ENCODE data around the gene KLK13.

The KLK13 gene

GRCh38 chr19:51093101-51093500 lies 28.2 kb upstream of the KLK13 start:
- WGBS (ENCODE audit: insufficient coverage) = 94% methylated on average over 7 of the region's 8 CpGs
- Histone ChIP-seq H3K27me3 (replicated peaks in 2 of 5; ENCODE audit: control insufficient read depth in 4 of 5, insufficient read depth in 5 of 5, low read length in 4 of 5) (no peaks in the 10 kb centered on the region), H3K9me3 (ENCODE audit: control extremely low read depth in 1 of 5, control insufficient read depth in 4 of 5, insufficient read depth in 2 of 5, low read depth in 1 of 5, low read length in 4 of 5) (no peaks in the 10 kb centered on the region), H3K27ac (ENCODE audit: insufficient read depth in 1 of 2, low read depth in 1 of 2, low read length in 2 of 2, poor library complexity in 1 of 2, severe bottlenecking in 2 of 2) (no peak overlapping the region), H3K36me3 (ENCODE audit: control insufficient read depth in 4 of 4, insufficient read depth in 4 of 4, low read length in 3 of 4) (peaks cover 0 to 5% (median 2%) of the 10 kb centered on the region in 4 experiments), H3K4me3 (ENCODE audit: control insufficient read depth in 1 of 7, extremely low read depth in 1 of 7, insufficient read depth in 4 of 7, low read depth in 2 of 7, low read length in 6 of 7) (no peak overlapping the region), H3K4me1 (ENCODE audit: control extremely low read depth in 1 of 4, control insufficient read depth in 4 of 4, insufficient read depth in 4 of 4, low read length in 3 of 4) (no peaks in the 10 kb centered on the region)
- POLR2A ChIA-PET = no interaction called here
- CTCF ChIA-PET = no interaction called here
- DNase-seq = no peak

GRCh38 chr19:51091895-51092873 lies 27.3 kb upstream of the KLK13 start:
- no peaks in the 10 kb centered on the region for H3K9me3 ChIP-seq (ENCODE audit: control extremely low read depth in 1 of 5, control insufficient read depth in 4 of 5, insufficient read depth in 2 of 5, low read depth in 1 of 5, low read length in 4 of 5)
- ChIA-PET CTCF (interaction anchor here (1.1 kb wide), 1 partner anchor 72 kb away, joined by 3 read pairs; no protein-coding TSS in a partner anchor), POLR2A (no interaction called here)
- 89% methylated on average over 12 of the region's 16 CpGs for WGBS (ENCODE audit: insufficient coverage)
- no peak for DNase-seq
- no peaks in the 10 kb centered on the region for H3K27me3 ChIP-seq (replicated peaks in 2 of 5; ENCODE audit: control insufficient read depth in 4 of 5, insufficient read depth in 5 of 5, low read length in 4 of 5)
- H3K36me3 ChIP-seq (ENCODE audit: control insufficient read depth in 4 of 4, insufficient read depth in 4 of 4, low read length in 3 of 4) = no peaks in the 10 kb centered on the region
- no peak overlapping the region for H3K27ac ChIP-seq (ENCODE audit: insufficient read depth in 1 of 2, low read depth in 1 of 2, low read length in 2 of 2, poor library complexity in 1 of 2, severe bottlenecking in 2 of 2)
- no peaks in the 10 kb centered on the region for H3K4me1 ChIP-seq (ENCODE audit: control extremely low read depth in 1 of 4, control insufficient read depth in 4 of 4, insufficient read depth in 4 of 4, low read length in 3 of 4)
- H3K4me3 ChIP-seq (ENCODE audit: control insufficient read depth in 1 of 7, extremely low read depth in 1 of 7, insufficient read depth in 4 of 7, low read depth in 2 of 7, low read length in 6 of 7) = no peak overlapping the region

GRCh38 chr19:51091126-51091525 lies 26.2 kb upstream of the KLK13 start:
- H3K4me1 ChIP-seq (ENCODE audit: control extremely low read depth in 1 of 4, control insufficient read depth in 4 of 4, insufficient read depth in 4 of 4, low read length in 3 of 4) = no peaks in the 10 kb centered on the region
- POLR2A ChIA-PET = no interaction called here

GRCh38 chr19:51090471-51090870 lies 25.6 kb upstream of the KLK13 start:
- no peaks in the 10 kb centered on the region for H3K9me3 ChIP-seq (ENCODE audit: control extremely low read depth in 1 of 5, control insufficient read depth in 4 of 5, insufficient read depth in 2 of 5, low read depth in 1 of 5, low read length in 4 of 5)
- POLR2A ChIA-PET = no interaction called here
- H3K4me1 ChIP-seq (ENCODE audit: control extremely low read depth in 1 of 4, control insufficient read depth in 4 of 4, insufficient read depth in 4 of 4, low read length in 3 of 4) = no peaks in the 10 kb centered on the region
- CTCF ChIA-PET = no interaction called here
- H3K27me3 ChIP-seq (replicated peaks in 2 of 5; ENCODE audit: control insufficient read depth in 4 of 5, insufficient read depth in 5 of 5, low read length in 4 of 5) = no peaks in the 10 kb centered on the region
- H3K27ac ChIP-seq (ENCODE audit: insufficient read depth in 1 of 2, low read depth in 1 of 2, low read length in 2 of 2, poor library complexity in 1 of 2, severe bottlenecking in 2 of 2) = no peak overlapping the region
- H3K36me3 ChIP-seq (ENCODE audit: control insufficient read depth in 4 of 4, insufficient read depth in 4 of 4, low read length in 3 of 4) = no peaks in the 10 kb centered on the region
- 54% methylated on average over 6 of the region's 8 CpGs for WGBS (ENCODE audit: insufficient coverage)
- no peak for DNase-seq
- H3K4me3 ChIP-seq (ENCODE audit: control insufficient read depth in 1 of 7, extremely low read depth in 1 of 7, insufficient read depth in 4 of 7, low read depth in 2 of 7, low read length in 6 of 7) = no peak overlapping the region

More at GRCh38 chr19:51091126-51091525, 26.2 kb upstream of the KLK13 start:
- WGBS (ENCODE audit: insufficient coverage) = 96% methylated on average over 10 of the region's 10 CpGs
- no peaks in the 10 kb centered on the region for H3K27me3 ChIP-seq (replicated peaks in 2 of 5; ENCODE audit: control insufficient read depth in 4 of 5, insufficient read depth in 5 of 5, low read length in 4 of 5)
- H3K4me3 ChIP-seq (ENCODE audit: control insufficient read depth in 1 of 7, extremely low read depth in 1 of 7, insufficient read depth in 4 of 7, low read depth in 2 of 7, low read length in 6 of 7) = no peak overlapping the region
- no peaks in the 10 kb centered on the region for H3K36me3 ChIP-seq (ENCODE audit: control insufficient read depth in 4 of 4, insufficient read depth in 4 of 4, low read length in 3 of 4)
- H3K27ac ChIP-seq (ENCODE audit: insufficient read depth in 1 of 2, low read depth in 1 of 2, low read length in 2 of 2, poor library complexity in 1 of 2, severe bottlenecking in 2 of 2) = no peak overlapping the region
- CTCF ChIA-PET = no interaction called here
- DNase-seq = no peak
- H3K9me3 ChIP-seq (ENCODE audit: control extremely low read depth in 1 of 5, control insufficient read depth in 4 of 5, insufficient read depth in 2 of 5, low read depth in 1 of 5, low read length in 4 of 5) = no peaks in the 10 kb centered on the region

- no peaks in the 10 kb centered on the region for H3K9me3 ChIP-seq (ENCODE audit: control extremely low read depth in 1 of 5, control insufficient read depth in 4 of 5, insufficient read depth in 2 of 5, low read depth in 1 of 5, low read length in 4 of 5)
- 91% methylated on average over 15 of the region's 17 CpGs for WGBS (ENCODE audit: insufficient coverage)
- no peaks in the 10 kb centered on the region for H3K27me3 ChIP-seq (replicated peaks in 2 of 5; ENCODE audit: control insufficient read depth in 4 of 5, insufficient read depth in 5 of 5, low read length in 4 of 5)
- H3K4me3 ChIP-seq (ENCODE audit: control insufficient read depth in 1 of 7, extremely low read depth in 1 of 7, insufficient read depth in 4 of 7, low read depth in 2 of 7, low read length in 6 of 7) = no peak overlapping the region
- POLR2A ChIA-PET = no interaction called here
- CTCF ChIA-PET = no interaction called here
- no peaks in the 10 kb centered on the region for H3K36me3 ChIP-seq (ENCODE audit: control insufficient read depth in 4 of 4, insufficient read depth in 4 of 4, low read length in 3 of 4)
- no peak overlapping the region for H3K27ac ChIP-seq (ENCODE audit: insufficient read depth in 1 of 2, low read depth in 1 of 2, low read length in 2 of 2, poor library complexity in 1 of 2, severe bottlenecking in 2 of 2)
- H3K4me1 ChIP-seq (ENCODE audit: control extremely low read depth in 1 of 4, control insufficient read depth in 4 of 4, insufficient read depth in 4 of 4, low read length in 3 of 4) = no peaks in the 10 kb centered on the region
- DNase-seq = no peak
Observed at GRCh38 chr19:51089786-51090185, 24.9 kb upstream of the KLK13 start.

- Histone ChIP-seq H3K4me1 (ENCODE audit: control extremely low read depth in 1 of 4, control insufficient read depth in 4 of 4, insufficient read depth in 4 of 4, low read length in 3 of 4) (no peaks in the 10 kb centered on the region), H3K4me3 (ENCODE audit: control insufficient read depth in 1 of 7, extremely low read depth in 1 of 7, insufficient read depth in 4 of 7, low read depth in 2 of 7, low read length in 6 of 7) (no peak overlapping the region), H3K27ac (ENCODE audit: insufficient read depth in 1 of 2, low read depth in 1 of 2, low read length in 2 of 2, poor library complexity in 1 of 2, severe bottlenecking in 2 of 2) (no peak overlapping the region), H3K9me3 (ENCODE audit: control extremely low read depth in 1 of 5, control insufficient read depth in 4 of 5, insufficient read depth in 2 of 5, low read depth in 1 of 5, low read length in 4 of 5) (no peaks in the 10 kb centered on the region), H3K36me3 (ENCODE audit: control insufficient read depth in 4 of 4, insufficient read depth in 4 of 4, low read length in 3 of 4) (no peaks in the 10 kb centered on the region), H3K27me3 (replicated peaks in 2 of 5; ENCODE audit: control insufficient read depth in 4 of 5, insufficient read depth in 5 of 5, low read length in 4 of 5) (peaks cover 0 to 22% (median 0%) of the 10 kb centered on the region in 5 experiments)
- DNase-seq = no peak
- CTCF ChIA-PET = no interaction called here
- WGBS (ENCODE audit: insufficient coverage) = 94% methylated on average over 18 of the region's 18 CpGs
- POLR2A ChIA-PET = no interaction called here
Observed at GRCh38 chr19:51086153-51086850, 21.4 kb upstream of the KLK13 start.

GRCh38 chr19:51084505-51084904 lies 19.6 kb upstream of the KLK13 start:
- peaks cover 0 to 22% (median 0%) of the 10 kb centered on the region in 5 experiments for H3K27me3 ChIP-seq (replicated peaks in 2 of 5; ENCODE audit: control insufficient read depth in 4 of 5, insufficient read depth in 5 of 5, low read length in 4 of 5)
- no peak overlapping the region for H3K27ac ChIP-seq (ENCODE audit: insufficient read depth in 1 of 2, low read depth in 1 of 2, low read length in 2 of 2, poor library complexity in 1 of 2, severe bottlenecking in 2 of 2)
- no peaks in the 10 kb centered on the region for H3K4me1 ChIP-seq (ENCODE audit: control extremely low read depth in 1 of 4, control insufficient read depth in 4 of 4, insufficient read depth in 4 of 4, low read length in 3 of 4)
- ChIA-PET POLR2A (no interaction called here), CTCF (no interaction called here)
- WGBS (ENCODE audit: insufficient coverage) = 88% methylated on average over 6 of the region's 7 CpGs
- DNase-seq = no peak
- H3K4me3 ChIP-seq (ENCODE audit: control insufficient read depth in 1 of 7, extremely low read depth in 1 of 7, insufficient read depth in 4 of 7, low read depth in 2 of 7, low read length in 6 of 7) = no peak overlapping the region
- no peaks in the 10 kb centered on the region for H3K9me3 ChIP-seq (ENCODE audit: control extremely low read depth in 1 of 5, control insufficient read depth in 4 of 5, insufficient read depth in 2 of 5, low read depth in 1 of 5, low read length in 4 of 5)
- no peaks in the 10 kb centered on the region for H3K36me3 ChIP-seq (ENCODE audit: control insufficient read depth in 4 of 4, insufficient read depth in 4 of 4, low read length in 3 of 4)

Measured in common myeloid progenitor, CD34-positive (primary cell).